ENCODE measurements around the gene BBOX1.

The BBOX1 gene

GRCh38 chr11:27059431-27059830, 18.8 kb downstream of the BBOX1 start:
- TF ChIP-seq CEBPB (IDR thresholded peaks at IDR 0.05) = no peak

- no peak for TF ChIP-seq TCF12 (IDR thresholded peaks at IDR 0.05; ENCODE audit: low read depth)
- no peak for TF ChIP-seq TAF1 (IDR thresholded peaks at IDR 0.05; ENCODE audit: low read depth)
- no peak for TF ChIP-seq RAD21 (IDR thresholded peaks at IDR 0.05; ENCODE audit: low read depth)
- no peak for TF ChIP-seq REST (IDR thresholded peaks at IDR 0.05; ENCODE audit: low read depth)
- no peak for TF ChIP-seq CEBPB (IDR thresholded peaks at IDR 0.05)
- TF ChIP-seq YY1 (IDR thresholded peaks at IDR 0.05; ENCODE audit: low read depth) = no peak
- no peak for TF ChIP-seq MAX (IDR thresholded peaks at IDR 0.05)
- TF ChIP-seq USF1 (IDR thresholded peaks at IDR 0.05) = no peak
- TF ChIP-seq NFIC (IDR thresholded peaks at IDR 0.05) = no peak
- TF ChIP-seq CREB1 (IDR thresholded peaks at IDR 0.05; ENCODE audit: low read depth) = no peak
- no peak for TF ChIP-seq ZBTB7A (IDR thresholded peaks at IDR 0.05; ENCODE audit: low read depth)
- TF ChIP-seq TEAD4 (IDR thresholded peaks at IDR 0.05) = no peak
- no peak for TF ChIP-seq FOXM1 (IDR thresholded peaks at IDR 0.05; ENCODE audit: borderline replicate concordance, low read depth)
- TF ChIP-seq EGR1 (IDR thresholded peaks at IDR 0.05) = no peak
Observed at GRCh38 chr11:27060816-27061460, 20.3 kb downstream of the BBOX1 start.

GRCh38 chr11:27061461-27061821, 20.8 kb downstream of the BBOX1 start:
- TF ChIP-seq NFIC (IDR thresholded peaks at IDR 0.05) (no peak), EP300 (IDR thresholded peaks at IDR 0.05; ENCODE audit: borderline replicate concordance) (no peak), REST (IDR thresholded peaks at IDR 0.05; ENCODE audit: low read depth) (no peak), ZBTB7A (IDR thresholded peaks at IDR 0.05; ENCODE audit: low read depth) (no peak), TEAD4 (IDR thresholded peaks at IDR 0.05) (no peak), TCF12 (IDR thresholded peaks at IDR 0.05; ENCODE audit: low read depth) (no peak), MAX (IDR thresholded peaks at IDR 0.05) (no peak), CEBPB (IDR thresholded peaks at IDR 0.05) (no peak), EGR1 (IDR thresholded peaks at IDR 0.05) (no peak), TAF1 (IDR thresholded peaks at IDR 0.05; ENCODE audit: low read depth) (no peak), USF1 (IDR thresholded peaks at IDR 0.05) (no peak)

GRCh38 chr11:27064086-27064485, 23.5 kb downstream of the BBOX1 start:
- TF ChIP-seq RAD21 (IDR thresholded peaks at IDR 0.05; ENCODE audit: low read depth) = no peak
- no peak for TF ChIP-seq EP300 (IDR thresholded peaks at IDR 0.05; ENCODE audit: borderline replicate concordance)
- no peak for TF ChIP-seq TAF1 (IDR thresholded peaks at IDR 0.05; ENCODE audit: low read depth)
- no peak for TF ChIP-seq USF1 (IDR thresholded peaks at IDR 0.05)
- TF ChIP-seq FOXM1 (IDR thresholded peaks at IDR 0.05; ENCODE audit: borderline replicate concordance, low read depth) = no peak
- no peak for TF ChIP-seq YY1 (IDR thresholded peaks at IDR 0.05; ENCODE audit: low read depth)
- TF ChIP-seq CREB1 (IDR thresholded peaks at IDR 0.05; ENCODE audit: low read depth) = no peak

- TF ChIP-seq NFIC (IDR thresholded peaks at IDR 0.05) (no peak), TCF12 (IDR thresholded peaks at IDR 0.05; ENCODE audit: low read depth) (no peak), USF1 (IDR thresholded peaks at IDR 0.05) (no peak), TEAD4 (IDR thresholded peaks at IDR 0.05) (no peak), EP300 (IDR thresholded peaks at IDR 0.05; ENCODE audit: borderline replicate concordance) (no peak), RAD21 (IDR thresholded peaks at IDR 0.05; ENCODE audit: low read depth) (no peak), EGR1 (IDR thresholded peaks at IDR 0.05) (no peak), FOXM1 (IDR thresholded peaks at IDR 0.05; ENCODE audit: borderline replicate concordance, low read depth) (no peak), TAF1 (IDR thresholded peaks at IDR 0.05; ENCODE audit: low read depth) (no peak), MAX (IDR thresholded peaks at IDR 0.05) (no peak), CEBPB (IDR thresholded peaks at IDR 0.05) (no peak), YY1 (IDR thresholded peaks at IDR 0.05; ENCODE audit: low read depth) (no peak), REST (IDR thresholded peaks at IDR 0.05; ENCODE audit: low read depth) (no peak), CREB1 (IDR thresholded peaks at IDR 0.05; ENCODE audit: low read depth) (no peak), ZBTB7A (IDR thresholded peaks at IDR 0.05; ENCODE audit: low read depth) (no peak)
Observed at GRCh38 chr11:27075192-27075591, 34.6 kb downstream of the BBOX1 start.

Data from Ishikawa (cell line).